Mucosa of gallbladder (tissue), 1 donor: Measurements from ENCODE around the gene WDR45B. TPM values are rescaled to one million over a fixed set of nuclear protein-coding genes. Genes with fewer than 3 reads are reported as not detected.
"Not testable (repeated sequence)": the region's sequence is repeated elsewhere in the genome, so short reads cannot be mapped to it uniquely, and the experiment has no call there.

Source experiments
- DNase-seq: peaks from one replicate; pipeline ENCODE4 v3.0.0-alpha.2; 2020; ENCODE audit warnings: low spot score
- total RNA-seq: library from RNA; stranded (reverse); gene quantifications from one replicate; pipeline ENCODE4 v1.2.1, GENCODE V29; 2021
- donor health status: DM: no; HTN: no; CAD: no.

Gene WDR45B
- total RNA-seq, 1 donor from 2014 or later, result 86.6 TPM

DNA sequence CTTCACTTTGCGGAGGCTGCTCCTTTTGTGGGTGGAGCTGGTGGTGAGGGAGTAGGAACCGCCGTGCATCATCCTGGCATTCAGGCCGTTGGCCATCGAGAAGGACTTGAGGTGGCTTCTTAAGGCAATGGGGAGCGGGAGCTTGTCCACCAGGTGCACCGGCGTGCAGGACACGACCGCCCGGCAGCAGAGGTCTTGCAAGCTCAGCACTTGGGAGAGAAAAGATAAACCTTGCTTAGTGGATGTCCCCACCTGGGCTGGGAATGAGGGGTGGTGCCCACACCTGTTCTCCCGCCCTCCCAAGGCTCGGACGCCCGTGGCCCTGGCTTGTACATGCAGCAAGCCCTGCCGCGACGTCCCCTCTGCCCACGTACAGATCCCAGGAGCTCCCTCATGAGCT is 9.7 kb upstream of the WDR45B start:
- no peak for DNase-seq

- DNase-seq, result no peak
These were observed 8.0 kb upstream of the WDR45B start for GRCh38 chr17:82656266-82656665.

- DNase-seq, result peak; percentile 60
These were observed 7.3 kb upstream of the WDR45B start for GRCh38 chr17:82655523-82655922.

GRCh38 chr17:82655038-82655479 is 6.8 kb upstream of the WDR45B start:
- peak; percentile 66 for DNase-seq

- not testable (repeated sequence) for DNase-seq
These were observed 6.4 kb upstream of the WDR45B start for GRCh38 chr17:82654611-82655010.

- no peak for DNase-seq
These were observed 5.6 kb upstream of the WDR45B start for GRCh38 chr17:82653651-82654528.

DNA sequence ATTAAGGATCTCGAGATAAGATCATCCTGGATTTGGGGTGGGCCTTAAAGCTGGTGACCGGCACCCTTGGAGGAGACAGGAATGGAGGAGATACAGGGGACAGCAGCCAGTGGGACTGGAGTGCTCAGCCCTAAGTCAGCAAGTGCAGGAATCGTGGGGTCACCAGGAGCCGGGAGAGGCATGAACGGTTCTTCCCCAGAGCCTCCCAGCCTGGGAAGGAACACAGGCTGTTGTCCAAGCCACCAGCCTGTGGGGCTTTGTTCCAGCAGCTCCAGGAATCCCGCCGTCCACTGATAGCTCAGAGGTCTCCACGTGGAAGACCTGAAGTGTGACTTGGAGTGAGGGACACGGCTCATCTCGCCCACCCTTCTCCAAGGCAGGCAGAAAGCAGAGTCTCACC is 2.5 kb upstream of the WDR45B start:
- DNase-seq, result no peak

- DNase-seq, result no peak
These were observed 1.4 kb upstream of the WDR45B start for GRCh38 chr17:82649501-82650261.

DNA sequence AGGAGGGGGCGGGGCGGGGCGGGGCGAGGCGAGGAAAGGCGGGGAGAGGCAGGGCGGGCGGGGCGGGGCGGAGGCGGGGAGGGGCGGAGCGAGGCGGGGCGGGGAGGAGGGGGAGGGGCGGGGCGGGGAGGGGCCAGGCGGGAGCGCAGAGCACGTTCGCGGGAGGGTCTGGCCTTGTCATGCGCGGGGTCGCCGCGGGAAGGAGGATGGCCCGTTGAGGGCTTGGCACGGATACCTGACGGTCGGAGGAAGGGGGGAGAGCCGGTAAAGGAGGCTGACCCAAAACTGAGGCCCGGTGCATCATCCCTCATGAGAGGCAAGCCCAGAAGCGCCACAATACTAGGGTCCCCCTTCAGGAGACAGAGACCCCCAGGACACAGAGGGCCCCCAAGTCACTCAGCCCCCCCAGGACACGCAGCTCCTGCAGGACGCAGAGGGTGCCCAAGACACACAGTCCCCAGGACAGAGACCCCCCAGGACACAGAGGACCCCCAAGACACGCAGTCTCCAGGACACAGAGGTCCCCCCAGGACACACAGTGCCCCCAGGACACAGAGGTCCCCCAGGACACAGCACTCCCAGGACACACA is 593 bp upstream of the WDR45B start:
- peak; percentile 48 for DNase-seq

- no peak for DNase-seq
These were observed 565 bp downstream of the WDR45B start for GRCh38 chr17:82647593-82648164.

- DNase-seq, result no peak
These were observed 2.7 kb downstream of the WDR45B start for GRCh38 chr17:82645516-82645915.

GRCh38 chr17:82644148-82644547 is 4.1 kb downstream of the WDR45B start:
- no peak for DNase-seq

DNA sequence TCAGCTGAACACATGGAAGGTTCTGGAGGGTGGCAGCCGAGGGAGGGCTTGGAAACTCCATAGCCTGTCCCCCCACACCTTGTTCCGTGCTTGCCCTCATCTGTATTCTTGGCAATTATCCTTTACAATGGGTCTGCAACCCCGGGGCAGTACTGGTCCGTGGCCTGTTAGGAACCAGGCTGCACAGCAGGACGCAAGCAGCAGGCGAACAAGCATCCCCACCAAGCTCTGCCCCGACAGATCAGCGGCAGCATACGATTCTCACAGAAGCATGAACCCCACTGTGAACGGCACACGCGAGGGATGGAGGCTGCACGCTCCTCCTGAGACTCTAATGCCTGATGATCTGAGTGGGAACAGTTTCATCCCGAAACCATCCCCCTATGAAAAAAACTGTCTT is 6.2 kb downstream of the WDR45B start:
- DNase-seq, result no peak

DNA sequence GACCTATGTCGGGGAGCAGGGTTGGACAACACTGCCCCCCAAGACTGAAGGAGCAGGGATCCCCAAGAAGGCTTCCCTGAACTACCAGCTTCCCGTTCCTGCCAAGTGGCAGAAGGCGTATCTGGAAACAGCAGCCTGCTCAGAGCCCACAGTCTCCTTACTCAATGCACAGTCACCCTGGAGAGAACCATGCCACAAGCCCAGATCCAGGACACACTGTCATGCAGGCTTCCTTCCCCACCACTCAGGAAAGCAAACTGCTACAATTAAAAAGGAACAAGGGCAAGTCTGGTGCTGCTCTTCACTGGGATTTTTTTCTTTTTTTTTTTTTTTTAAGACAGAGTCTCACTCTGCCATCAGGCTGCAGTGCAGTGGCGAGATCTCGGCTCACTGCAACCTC is 8.2 kb downstream of the WDR45B start:
- DNase-seq, result no peak

DNA sequence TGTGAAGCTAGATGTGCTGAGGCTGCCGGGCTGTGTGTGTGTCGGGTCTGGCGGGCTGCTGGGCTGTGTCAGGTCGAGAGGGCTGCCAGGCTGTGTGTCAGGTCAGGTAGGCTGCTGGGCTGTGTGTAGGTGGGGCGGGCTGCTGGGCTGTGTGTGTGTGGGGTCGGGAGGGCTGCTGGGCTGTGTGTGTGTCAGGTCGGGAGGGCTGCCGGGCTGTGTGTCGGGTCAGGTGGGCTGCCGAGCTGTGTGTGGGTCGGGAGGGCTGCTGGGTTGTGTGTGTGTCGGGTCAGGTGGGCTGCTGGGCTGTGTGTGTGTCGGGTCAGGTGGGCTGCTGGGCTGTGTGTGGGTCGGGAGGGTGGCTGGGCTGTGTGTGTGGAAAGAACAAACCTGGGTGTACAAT is 8.6 kb downstream of the WDR45B start:
- DNase-seq, result no peak

GRCh38 chr17:82638183-82638773 is 10.0 kb downstream of the WDR45B start:
- no peak for DNase-seq

- DNase-seq, result peak; percentile 87
These were observed 11.3 kb downstream of the WDR45B start for GRCh38 chr17:82636626-82637598.

- no peak for DNase-seq
These were observed 14.9 kb downstream of the WDR45B start for GRCh38 chr17:82633343-82633742.

DNA sequence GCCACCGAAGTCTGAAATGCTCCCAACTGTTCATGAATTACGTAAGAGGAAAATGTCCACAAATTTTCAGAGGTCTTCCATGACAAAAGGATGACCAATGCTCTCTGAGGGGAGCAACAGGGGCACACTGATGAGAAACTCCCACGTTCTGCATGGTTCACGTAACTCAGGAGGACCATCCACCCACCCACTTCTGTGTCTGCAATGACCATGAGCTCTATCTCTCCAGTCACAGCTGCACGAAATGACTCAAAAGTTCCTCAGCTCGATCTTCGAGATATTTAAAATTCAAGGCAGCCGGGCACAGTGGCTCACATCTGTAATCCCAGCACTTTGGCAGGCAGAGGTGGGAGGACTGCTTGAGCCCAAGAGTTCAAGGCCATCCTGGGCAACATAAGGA is 15.8 kb downstream of the WDR45B start:
- DNase-seq, result no peak

DNA sequence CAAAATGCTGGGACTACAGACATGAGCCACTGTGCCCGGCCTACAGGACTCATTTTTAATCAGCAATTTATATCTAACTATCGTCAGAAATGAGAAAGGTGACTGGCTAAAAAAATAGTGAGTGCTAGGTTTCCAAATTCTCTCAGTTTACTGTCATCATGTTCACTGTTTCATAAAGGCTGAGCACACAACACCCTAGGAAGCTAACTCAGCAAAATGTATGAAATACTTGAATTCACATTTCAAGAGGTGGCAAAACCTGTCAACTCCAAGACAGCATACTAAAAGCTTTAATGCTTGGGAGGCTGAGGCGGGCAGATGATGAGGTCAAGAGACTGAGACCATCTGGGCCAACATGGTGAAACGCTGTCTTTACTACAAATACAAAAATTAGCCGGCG is 16.7 kb downstream of the WDR45B start:
- no peak for DNase-seq

DNA sequence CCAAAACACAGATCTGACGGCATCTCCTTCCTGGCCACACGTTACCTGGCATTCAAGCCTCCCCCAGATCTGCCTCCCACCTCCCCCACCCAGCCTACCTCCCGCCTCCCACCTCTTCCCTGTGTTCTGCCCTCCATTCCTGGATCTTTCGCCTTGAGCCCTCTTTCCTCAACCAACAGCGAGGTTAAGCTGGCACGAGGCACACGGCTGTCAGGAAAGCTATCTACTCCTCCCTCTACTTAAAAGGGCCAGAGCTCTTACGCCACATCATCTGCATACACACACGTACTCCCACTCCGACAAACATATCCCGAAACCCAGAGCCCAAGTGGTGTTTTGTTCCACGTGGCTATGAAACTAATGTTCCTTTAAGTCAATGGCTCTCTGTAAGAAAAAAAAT is 18.0 kb downstream of the WDR45B start:
- no peak for DNase-seq
